Jurkat, Clone E6-1 (cell line): ENCODE measurements around the gene SMIM29. TPM values are rescaled to one million over a fixed set of nuclear protein-coding genes. Genes with fewer than 3 reads are reported as not detected.

ENCODE experiments used
- DNase-seq: peaks from one replicate; pipeline ENCODE4 v3.0.0-alpha.2; 2011; ENCODE audit warnings: low read depth, low spot score
- H3K4me3 ChIP-seq: 2 replicates; pipeline ENCODE4 v1.5.1; 2011; ENCODE audit warnings: mild to moderate bottlenecking, low read length, control low read depth, moderate library complexity
- polyA plus RNA-seq: library from polyadenylated mRNA; unstranded; fragments of >200 nt; gene quantifications from one replicate; pipeline ENCODE4 v1.2.1, GENCODE V29; 2012; ENCODE audit warnings: missing spikeins; ENCODE audit not compliant: insufficient read length, insufficient read depth

The SMIM29 gene
- 21.1 TPM for polyA plus RNA-seq

- DNase-seq, result peak; percentile 91
- H3K4me3 ChIP-seq, result peak within 1 kb of the TSS; percentile 79
These were observed at the start of gene SMIM29 for GRCh38 chr6:34248727-34249468. Gene SMIM29, minus strand, starts transcription at chr6:34249006. Its CDS starts 1,215 bp downstream, at chr6:34247791.

- peak; percentile 25 for DNase-seq
- no peak overlapping the region for H3K4me3 ChIP-seq
These were observed 46.9 kb upstream of the SMIM29 start for GRCh38 chr6:34295721-34296120.

GRCh38 chr6:34292954-34293353, 44.1 kb upstream of the SMIM29 start:
- DNase-seq, result no peak
- H3K4me3 ChIP-seq, result no peak overlapping the region

GRCh38 chr6:34289137-34289536, 40.3 kb upstream of the SMIM29 start:
- H3K4me3 ChIP-seq, result no peak overlapping the region
- DNase-seq, result no peak

GRCh38 chr6:34288581-34288980, 39.8 kb upstream of the SMIM29 start:
- DNase-seq, result peak; percentile 28
- H3K4me3 ChIP-seq, result no peak overlapping the region

- no peak for DNase-seq
- no peak overlapping the region for H3K4me3 ChIP-seq
These were observed 36.8 kb upstream of the SMIM29 start for GRCh38 chr6:34285448-34286164.

- H3K4me3 ChIP-seq, result no peak overlapping the region
- peak; percentile 70 for DNase-seq
These were observed 36.0 kb upstream of the SMIM29 start for GRCh38 chr6:34284563-34285447.

GRCh38 chr6:34281702-34282334, 33.0 kb upstream of the SMIM29 start:
- no peak overlapping the region for H3K4me3 ChIP-seq
- DNase-seq, result no peak

- H3K4me3 ChIP-seq, result no peak overlapping the region
- DNase-seq, result no peak
These were observed 31.4 kb upstream of the SMIM29 start for GRCh38 chr6:34280216-34280615.

GRCh38 chr6:34278833-34279232, 30.0 kb upstream of the SMIM29 start:
- DNase-seq, result no peak
- no peak overlapping the region for H3K4me3 ChIP-seq

- no peak overlapping the region for H3K4me3 ChIP-seq
- no peak for DNase-seq
These were observed 28.9 kb upstream of the SMIM29 start for GRCh38 chr6:34277763-34278112.

- DNase-seq, result no peak
- H3K4me3 ChIP-seq, result no peak overlapping the region
These were observed 28.3 kb upstream of the SMIM29 start for GRCh38 chr6:34276881-34277762.

GRCh38 chr6:34276191-34276590, 27.4 kb upstream of the SMIM29 start:
- DNase-seq, result no peak
- no peak overlapping the region for H3K4me3 ChIP-seq

GRCh38 chr6:34275128-34275804, 26.5 kb upstream of the SMIM29 start:
- H3K4me3 ChIP-seq, result no peak overlapping the region
- DNase-seq, result no peak

GRCh38 chr6:34274129-34274528, 25.3 kb upstream of the SMIM29 start:
- DNase-seq, result no peak

GRCh38 chr6:34273242-34273805, 24.5 kb upstream of the SMIM29 start:
- H3K4me3 ChIP-seq, result no peak overlapping the region
- DNase-seq, result no peak

More at GRCh38 chr6:34274129-34274528, 25.3 kb upstream of the SMIM29 start:
- no peak overlapping the region for H3K4me3 ChIP-seq
